Activated naive CD4-positive, alpha-beta T cell treated with anti-CD3 and anti-CD28 coated beads, Interleukin-2, amount 50 U/mL, for 72 hours (primary cell): ENCODE data around the gene KRTAP23-1. TPM values are rescaled to one million over a fixed set of nuclear protein-coding genes. Genes with fewer than 3 reads are reported as not detected.
A peak's percentile ranks its signal among the peaks of the same experiment; 100 is the strongest.

ENCODE experiments used
- ATAC-seq, 2 donors: fragments of 150-1000 bp; cut with Tn5 transposase; 2 replicates each; pipeline ENCODE4 v1.10.0; 2021; ENCODE audit warnings: mild to moderate bottlenecking in 2 of 2, moderate library complexity in 2 of 2
- DNase-seq, 2 donors: peaks; one replicate each; pipeline ENCODE4 v3.0.0; 2021 to 2022; ENCODE audit warnings: low spot score in 2 of 2
- H3K27ac Mint-ChIP-seq, 2 donors: one replicate each; pipeline ENCODE4 v1.8.0; 2022; ENCODE audit warnings: mild to moderate bottlenecking in 2 of 2, mixed read lengths in 2 of 2
- H3K36me3 Mint-ChIP-seq, 2 donors: one replicate each; pipeline ENCODE4 v1.8.0; 2022; ENCODE audit warnings: mixed read lengths in 2 of 2
- H3K9me3 Mint-ChIP-seq, 2 donors: one replicate each; pipeline ENCODE4 v1.8.0; 2022; ENCODE audit warnings: mixed read lengths in 2 of 2
- total RNA-seq, 2 donors: library from RNA; stranded (reverse); gene quantifications; one replicate each; pipeline ENCODE4 v1.2.3, GENCODE V29; 2022

KRTAP23-1 gene, protein sequence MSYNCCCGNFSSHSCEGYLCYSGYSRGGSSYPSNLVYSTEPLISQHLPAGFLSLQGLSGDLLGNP
- total RNA-seq = not detected

DNA sequence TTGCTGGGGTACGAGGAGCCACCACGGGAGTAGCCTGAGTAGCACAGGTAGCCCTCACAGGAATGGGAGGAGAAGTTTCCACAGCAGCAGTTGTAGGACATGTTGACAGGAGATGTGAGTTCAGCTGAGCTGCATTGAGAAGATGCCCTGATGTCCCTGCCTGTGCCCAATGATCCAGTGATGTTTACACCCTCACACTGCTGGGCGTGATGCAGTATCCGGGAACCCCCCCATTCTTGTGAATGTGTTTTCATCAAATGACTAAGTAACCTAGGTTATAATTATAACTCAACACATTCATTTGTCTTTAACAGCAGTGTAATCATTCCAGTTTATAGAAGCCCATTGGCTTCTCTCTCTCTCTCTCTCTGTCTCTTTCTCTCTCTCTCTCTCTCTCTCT, at the start of gene KRTAP23-1:
TSS of gene KRTAP23-1 (minus strand) at position 101 of the 400 bp plus-strand sequence. CDS start at position 101, 0 bp downstream.
- no peak for DNase-seq
- ATAC-seq = no peak
- H3K36me3 Mint-ChIP-seq = no peaks in the 10 kb centered on the region
- no peaks in the 10 kb centered on the region for H3K9me3 Mint-ChIP-seq
- no peak within 1 kb of the TSS for H3K27ac Mint-ChIP-seq

DNA sequence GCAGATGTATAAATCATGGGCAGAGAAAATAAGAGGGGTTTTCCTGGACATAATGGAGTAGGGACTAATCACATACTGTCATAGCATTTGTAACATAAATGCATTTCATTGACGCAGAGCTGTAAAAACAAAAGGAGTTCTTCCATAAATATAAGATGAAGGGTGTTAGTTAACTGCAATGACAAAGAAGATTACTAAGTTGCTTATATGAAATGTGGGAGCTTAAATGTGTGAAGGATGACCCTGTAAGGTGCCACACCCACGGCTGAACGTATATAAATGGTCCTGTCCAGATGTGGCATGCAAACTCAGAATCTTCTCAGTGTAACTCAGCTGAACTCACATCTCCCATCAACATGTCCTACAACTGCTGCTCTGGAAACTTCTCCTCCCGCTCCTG, 47.3 kb upstream of the KRTAP23-1 start, which contains the start of gene KRTAP13-1:
TSS of gene KRTAP13-1 (plus strand) at position 301 of the 400 bp plus-strand sequence. CDS start at position 357, 56 bp downstream.
- ATAC-seq (no peak), DNase-seq (no peak)
- Mint-ChIP-seq H3K36me3 (no peaks in the 10 kb centered on the region), H3K27ac (no peak within 1 kb of the TSS), H3K9me3 (peaks cover 0 to 3% of the 10 kb centered on the region in 2 donors)

DNA sequence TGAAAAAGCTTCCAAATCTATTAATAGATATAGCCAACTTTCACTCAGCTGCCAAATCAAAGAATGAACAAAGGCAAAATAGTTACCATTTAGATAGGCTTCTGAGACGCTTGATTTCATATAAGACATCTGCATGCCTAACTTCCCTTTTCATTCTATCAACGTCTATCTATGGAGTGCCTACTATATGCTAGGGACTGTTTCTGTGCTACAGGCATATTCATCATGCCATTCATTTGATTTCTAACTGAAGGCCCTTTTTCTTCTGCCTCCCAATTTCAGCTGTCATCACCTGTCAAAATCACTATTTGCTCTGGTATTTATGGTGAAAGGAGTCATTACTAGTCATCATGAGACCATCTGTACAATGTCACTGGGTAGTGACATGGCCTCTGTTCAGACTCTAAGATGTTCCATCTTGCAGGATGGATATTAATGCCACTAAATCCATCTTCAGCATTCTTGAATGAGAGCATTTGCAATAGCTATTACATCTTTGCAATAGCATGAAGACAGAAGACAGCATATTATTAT, 43.2 kb upstream of the KRTAP23-1 start:
- DNase-seq = no peak
- H3K27ac Mint-ChIP-seq = no peak overlapping the region
- H3K9me3 Mint-ChIP-seq = peaks cover 0 to 8% of the 10 kb centered on the region in 2 donors
- H3K36me3 Mint-ChIP-seq = no peaks in the 10 kb centered on the region
- no peak for ATAC-seq

DNA sequence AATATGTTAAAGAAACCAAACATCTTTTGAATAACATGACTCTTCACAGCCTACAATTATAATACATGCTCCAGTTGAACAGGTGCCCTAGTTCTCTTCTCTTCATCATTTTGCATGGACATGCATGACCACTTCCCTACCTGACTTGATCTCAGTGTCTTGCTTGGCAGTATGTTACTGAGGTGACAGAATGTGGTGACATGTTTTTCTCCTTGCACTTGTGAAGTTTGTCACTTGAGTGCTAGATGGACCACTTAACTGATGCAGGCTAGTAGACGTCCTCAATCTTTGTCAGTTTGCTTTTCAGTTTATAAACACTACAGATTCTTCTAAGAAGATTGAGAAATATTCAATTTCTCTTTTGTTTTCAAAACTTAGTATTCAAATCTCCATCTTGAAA, 33.8 kb upstream of the KRTAP23-1 start:
- DNase-seq (no peak), ATAC-seq (no peak)
- no peaks in the 10 kb centered on the region for H3K36me3 Mint-ChIP-seq
- H3K9me3 Mint-ChIP-seq = peaks cover 3 to 7% of the 10 kb centered on the region in 2 donors
- no peak overlapping the region for H3K27ac Mint-ChIP-seq

DNA sequence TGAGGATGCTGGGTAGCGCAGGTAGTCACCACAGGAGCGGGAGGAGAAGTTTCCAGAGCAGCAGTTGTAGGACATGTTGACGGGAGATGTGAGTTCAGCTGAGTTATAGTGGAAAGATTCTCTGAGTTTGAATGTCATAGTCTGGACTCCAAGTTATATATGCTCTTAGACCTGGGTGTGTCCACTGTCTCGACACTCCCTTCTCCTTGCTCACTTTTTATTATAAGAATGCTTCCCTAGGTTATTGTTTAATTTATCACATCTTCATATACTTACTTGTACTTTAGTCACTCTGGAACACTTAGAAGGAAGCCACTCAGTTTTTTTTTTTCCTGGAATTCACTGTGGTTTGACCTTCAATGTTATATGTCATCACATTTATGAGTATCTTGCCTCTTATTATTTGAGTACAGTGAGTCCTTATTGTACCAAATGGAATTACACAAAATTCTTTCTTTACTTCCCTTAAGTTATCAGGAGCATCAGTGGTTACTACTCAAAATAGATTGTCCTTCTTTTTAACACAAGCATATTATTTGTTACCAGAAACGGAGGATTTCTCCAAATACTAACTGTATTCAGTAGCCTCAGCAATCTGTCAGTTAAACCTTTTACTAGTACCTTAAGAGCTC, 23.8 kb upstream of the KRTAP23-1 start, which contains the start of gene KRTAP13-2:
TSS of gene KRTAP13-2 (minus strand) at position 133 of the 632 bp plus-strand sequence. CDS start at position 75, 58 bp downstream.
- ATAC-seq = no peak
- Mint-ChIP-seq H3K9me3 (no peaks in the 10 kb centered on the region), H3K27ac (no peak within 1 kb of the TSS), H3K36me3 (no peaks in the 10 kb centered on the region)
- DNase-seq = no peak

DNA sequence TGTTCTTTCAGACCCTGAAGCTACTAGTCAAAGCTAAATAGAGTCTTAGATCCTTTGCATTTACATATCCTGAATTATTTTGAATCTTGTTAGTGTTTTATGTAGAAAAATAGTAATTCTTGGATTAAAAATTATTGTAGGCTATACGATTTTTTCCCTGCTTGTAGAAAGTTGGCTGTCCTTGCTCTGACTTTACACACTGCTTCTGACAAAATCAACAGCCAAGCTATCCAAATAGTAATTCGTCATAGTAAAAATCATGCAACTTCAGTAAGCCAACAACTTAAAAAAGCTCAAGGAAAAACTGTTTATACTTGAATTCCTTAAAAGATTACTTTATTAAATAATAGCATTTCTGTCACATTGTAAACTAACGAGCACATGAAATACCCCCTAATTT, 7.5 kb upstream of the KRTAP23-1 start:
- ATAC-seq (no peak), DNase-seq (no peak)
- no peaks in the 10 kb centered on the region for H3K36me3 Mint-ChIP-seq
- no peaks in the 10 kb centered on the region for H3K9me3 Mint-ChIP-seq
- H3K27ac Mint-ChIP-seq = no peak overlapping the region

DNA sequence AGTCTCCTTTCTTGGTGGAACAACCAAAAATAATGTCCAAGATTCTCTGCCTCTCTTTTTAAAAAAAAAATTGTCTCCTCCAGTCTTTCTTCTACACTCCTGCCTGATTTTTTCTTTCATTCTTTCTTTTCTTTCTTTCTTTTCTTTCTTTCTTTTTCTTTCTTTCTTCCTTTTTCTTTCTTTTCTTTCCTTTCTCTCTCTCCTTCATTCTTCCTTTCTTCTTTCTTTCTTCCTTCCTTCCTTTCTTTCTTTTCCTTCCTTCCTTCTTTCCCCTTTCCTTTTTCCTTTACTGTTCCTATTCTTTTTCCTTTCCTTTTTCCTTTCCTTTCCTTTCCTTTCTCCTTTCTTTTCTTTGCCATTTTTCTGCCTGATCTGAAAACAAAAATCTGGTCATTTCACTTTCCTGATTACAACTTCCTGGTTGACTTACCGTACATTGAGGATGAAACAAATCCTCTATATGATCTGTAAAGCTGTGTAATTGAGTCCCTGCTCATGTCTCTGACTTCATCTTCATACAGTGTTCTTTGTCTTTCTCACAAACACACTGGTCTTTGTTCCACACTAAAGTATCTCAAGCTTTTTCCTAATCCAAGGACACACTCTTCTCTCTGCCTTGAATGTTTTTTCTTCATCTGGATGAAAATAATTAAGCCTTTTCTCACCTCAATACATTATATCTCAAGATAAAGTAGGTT, 6.1 kb upstream of the KRTAP23-1 start:
- no peaks in the 10 kb centered on the region for H3K9me3 Mint-ChIP-seq
- H3K27ac Mint-ChIP-seq = no peak overlapping the region
- ATAC-seq (no peak), DNase-seq (no peak)
- no peaks in the 10 kb centered on the region for H3K36me3 Mint-ChIP-seq

DNA sequence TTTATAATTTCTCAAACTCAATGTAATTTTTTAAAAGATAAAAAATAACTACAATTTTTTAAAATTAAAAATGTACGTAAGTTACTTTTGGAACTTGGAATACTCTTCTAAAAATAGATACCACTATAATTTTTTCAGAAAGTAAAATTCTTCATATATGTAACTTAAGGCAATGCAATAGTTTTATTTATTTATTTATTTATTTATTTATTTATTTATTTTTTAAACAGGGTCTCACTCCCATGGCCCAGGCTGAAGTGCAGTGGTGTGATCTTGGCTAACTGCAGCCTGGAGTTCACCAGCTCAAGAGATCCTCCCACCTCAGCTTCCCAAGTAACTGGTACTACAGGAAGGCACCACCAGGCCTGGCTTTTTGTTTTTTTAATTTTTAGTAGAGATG, 3.1 kb upstream of the KRTAP23-1 start:
- DNase-seq = no peak

DNA sequence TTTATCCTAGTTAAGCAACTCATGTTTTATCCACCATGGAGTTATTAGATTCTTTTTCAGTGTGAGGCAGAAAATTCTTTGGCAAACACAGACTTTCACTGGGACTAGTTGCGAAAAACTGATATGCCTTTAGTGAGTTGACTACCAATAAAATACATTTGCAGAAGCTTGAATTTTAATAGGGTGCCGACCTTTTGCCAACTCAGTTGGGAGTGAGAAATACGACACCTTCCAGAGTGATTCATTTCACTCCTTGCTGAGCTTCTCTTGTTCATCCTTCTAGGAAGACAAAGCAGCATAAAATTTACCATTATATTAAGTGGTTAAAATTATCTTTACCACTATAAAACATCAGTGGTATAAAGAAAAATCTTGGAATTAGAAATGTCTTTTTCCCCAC, 1.2 kb upstream of the KRTAP23-1 start:
- Mint-ChIP-seq H3K36me3 (no peaks in the 10 kb centered on the region), H3K9me3 (no peaks in the 10 kb centered on the region), H3K27ac (no peak overlapping the region)
- no peak for DNase-seq
- ATAC-seq = no peak

More for the DNA sequence above, 3.1 kb upstream of the KRTAP23-1 start:
- no peak for ATAC-seq
- H3K36me3 Mint-ChIP-seq = no peaks in the 10 kb centered on the region
- no peaks in the 10 kb centered on the region for H3K9me3 Mint-ChIP-seq
- H3K27ac Mint-ChIP-seq = no peak overlapping the region

DNA sequence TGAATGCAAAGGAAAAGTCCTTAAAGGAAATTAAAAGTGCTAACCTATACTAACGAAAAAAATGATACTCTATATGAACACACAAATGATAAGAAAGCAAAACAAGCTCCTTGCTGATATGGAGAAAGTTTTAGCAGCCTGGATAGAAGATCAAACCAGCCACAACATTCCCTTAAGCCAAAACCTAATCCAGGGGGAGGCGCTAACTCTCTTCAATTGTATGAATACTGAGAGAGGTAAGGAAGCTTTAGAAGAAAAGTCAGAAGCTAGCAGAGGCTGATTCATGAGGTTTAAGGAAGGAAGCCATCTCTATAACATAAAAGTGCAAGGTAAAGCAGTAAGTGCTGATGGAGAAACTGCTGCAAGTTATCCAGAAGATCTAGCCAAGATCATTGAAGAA, 3.4 kb downstream of the KRTAP23-1 start:
- no peaks in the 10 kb centered on the region for H3K9me3 Mint-ChIP-seq
- no peaks in the 10 kb centered on the region for H3K36me3 Mint-ChIP-seq

DNA sequence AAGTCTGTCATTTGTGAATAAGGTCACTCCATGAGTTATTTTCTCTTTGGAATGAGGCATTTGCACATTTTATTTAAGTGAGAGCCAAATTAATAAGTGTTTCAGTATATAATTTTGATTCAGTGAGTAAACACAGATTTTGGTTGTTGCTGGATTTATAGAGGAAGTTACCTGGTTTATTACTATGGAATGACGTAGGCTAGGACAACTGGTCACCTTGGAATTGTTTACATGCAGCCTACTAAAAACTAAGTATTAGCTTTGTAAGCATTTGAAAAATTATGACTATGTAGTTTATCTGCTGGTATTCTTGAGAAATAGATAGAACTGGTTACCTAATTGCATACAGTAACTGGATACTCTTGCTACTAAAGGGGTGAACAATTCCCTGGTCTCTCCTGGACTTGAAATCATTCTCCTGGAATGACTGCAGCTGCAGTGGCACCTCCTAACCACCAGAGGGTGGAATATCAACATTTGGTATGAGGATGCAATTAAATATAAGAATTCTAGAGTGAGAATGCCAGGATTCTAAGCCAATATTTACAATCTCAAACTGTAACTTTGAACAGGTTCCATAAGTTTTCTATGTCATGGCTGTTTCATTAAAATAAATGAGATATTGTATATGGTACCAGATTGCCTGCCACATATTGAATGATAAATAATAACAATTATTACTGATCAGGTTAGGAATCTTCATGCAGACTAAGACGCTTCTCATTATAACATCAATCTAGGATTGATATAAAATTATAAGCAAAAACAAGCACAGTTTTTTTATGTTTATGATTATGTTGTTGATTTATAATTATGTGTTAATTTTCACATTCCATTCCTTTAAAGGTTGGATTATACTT, 7.5 kb downstream of the KRTAP23-1 start:
- Mint-ChIP-seq H3K27ac (no peak overlapping the region), H3K9me3 (no peaks in the 10 kb centered on the region), H3K36me3 (no peaks in the 10 kb centered on the region)
- DNase-seq (peak in 1 of 2 donors; percentile 26), ATAC-seq (no peak)

More for the DNA sequence above, 3.4 kb downstream of the KRTAP23-1 start:
- H3K27ac Mint-ChIP-seq = no peak overlapping the region
- DNase-seq (no peak), ATAC-seq (no peak)

DNA sequence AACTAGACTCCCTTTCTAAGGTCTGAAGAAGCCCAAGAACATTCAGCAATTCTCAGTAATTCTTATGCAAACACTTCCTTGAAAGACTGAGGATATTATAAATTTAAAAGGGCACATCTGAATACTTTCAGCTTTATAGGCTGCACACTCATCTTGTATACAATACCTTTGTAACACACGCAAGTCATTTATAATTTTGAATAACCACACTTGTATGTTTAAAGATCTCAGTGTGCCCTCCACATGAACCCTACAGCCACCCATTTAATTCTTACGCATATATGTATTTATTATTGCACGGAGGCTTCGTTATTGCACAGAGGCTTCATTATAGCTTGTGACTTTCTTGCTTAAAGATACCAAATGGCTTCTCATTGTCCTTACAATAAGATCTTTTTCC, 9.7 kb downstream of the KRTAP23-1 start:
- ATAC-seq (no peak), DNase-seq (no peak)
- Mint-ChIP-seq H3K27ac (no peak overlapping the region), H3K9me3 (no peaks in the 10 kb centered on the region), H3K36me3 (no peaks in the 10 kb centered on the region)

DNA sequence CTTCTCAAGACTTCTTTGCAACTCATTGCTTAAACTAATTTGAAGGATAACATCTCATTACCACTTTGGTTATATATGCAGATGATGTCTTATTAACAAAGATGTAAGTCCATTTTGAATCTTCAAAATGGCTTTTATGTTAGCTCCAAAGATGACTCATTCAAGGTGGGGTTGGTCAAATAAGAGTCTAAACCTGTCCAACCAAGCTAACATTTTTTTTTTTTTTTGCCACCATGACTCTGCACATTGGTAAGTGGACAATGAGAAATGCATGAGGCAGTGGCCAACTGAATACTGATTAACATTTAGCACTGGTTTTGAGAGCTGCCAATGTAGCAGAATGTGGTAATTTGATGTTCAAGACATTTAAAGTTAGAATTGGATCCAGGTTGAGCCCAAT, 10.6 kb downstream of the KRTAP23-1 start:
- H3K27ac Mint-ChIP-seq = no peak overlapping the region

DNA sequence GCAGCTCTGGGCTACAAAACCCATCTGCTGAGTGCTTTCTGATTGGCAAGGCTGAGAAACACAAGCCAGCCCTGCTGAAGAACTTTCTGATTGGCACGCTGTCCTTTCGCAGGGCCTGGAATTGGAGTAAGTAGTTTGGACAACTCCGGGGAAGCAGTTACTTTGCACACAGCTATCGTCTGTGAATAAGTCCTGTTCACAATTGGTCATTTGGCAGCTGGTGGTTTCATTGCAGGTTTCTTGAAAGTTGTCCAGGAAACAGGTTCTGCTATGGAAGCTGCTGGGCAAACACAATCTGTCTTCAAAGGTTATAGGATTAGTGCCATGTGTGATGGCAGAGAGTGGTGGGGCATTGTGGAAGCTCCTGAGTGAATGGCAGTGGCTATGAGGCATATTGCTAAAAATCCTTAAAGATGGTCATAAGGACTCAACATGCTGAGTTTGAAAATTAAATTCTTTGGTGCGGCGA, 11.1 kb downstream of the KRTAP23-1 start, which contains the start of gene KRTAP27-1:
TSS of gene KRTAP27-1 (minus strand) at position 419 of the 469 bp plus-strand sequence. CDS start at position 393, 26 bp downstream.
- ATAC-seq = no peak
- H3K36me3 Mint-ChIP-seq = no peaks in the 10 kb centered on the region
- H3K9me3 Mint-ChIP-seq = no peaks in the 10 kb centered on the region
- H3K27ac Mint-ChIP-seq = no peak within 1 kb of the TSS
- no peak for DNase-seq

More for the DNA sequence above, 10.6 kb downstream of the KRTAP23-1 start:
- ATAC-seq (no peak), DNase-seq (no peak)
- no peaks in the 10 kb centered on the region for H3K36me3 Mint-ChIP-seq
- no peaks in the 10 kb centered on the region for H3K9me3 Mint-ChIP-seq

DNA sequence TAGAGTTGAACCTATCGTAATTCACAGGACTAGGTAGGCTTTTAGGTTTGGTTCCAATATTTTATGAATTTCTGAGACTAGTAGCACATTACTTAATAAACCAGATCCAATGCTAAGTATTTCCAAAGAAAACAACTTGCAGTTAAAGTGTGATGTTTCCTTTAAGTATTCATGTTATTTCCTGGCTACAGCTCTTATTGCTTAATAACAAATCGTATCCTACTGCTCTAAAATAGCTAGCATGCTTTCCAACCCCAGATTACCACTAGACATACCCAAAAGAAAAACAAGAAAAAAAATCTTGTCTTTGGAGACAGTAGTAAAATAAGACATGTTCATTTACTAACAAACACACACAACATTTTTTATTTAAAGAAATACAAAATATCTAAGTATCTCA, 11.8 kb downstream of the KRTAP23-1 start:
- no peaks in the 10 kb centered on the region for H3K36me3 Mint-ChIP-seq
- H3K9me3 Mint-ChIP-seq = no peaks in the 10 kb centered on the region
- ATAC-seq = no peak
- no peak overlapping the region for H3K27ac Mint-ChIP-seq
- DNase-seq = no peak

DNA sequence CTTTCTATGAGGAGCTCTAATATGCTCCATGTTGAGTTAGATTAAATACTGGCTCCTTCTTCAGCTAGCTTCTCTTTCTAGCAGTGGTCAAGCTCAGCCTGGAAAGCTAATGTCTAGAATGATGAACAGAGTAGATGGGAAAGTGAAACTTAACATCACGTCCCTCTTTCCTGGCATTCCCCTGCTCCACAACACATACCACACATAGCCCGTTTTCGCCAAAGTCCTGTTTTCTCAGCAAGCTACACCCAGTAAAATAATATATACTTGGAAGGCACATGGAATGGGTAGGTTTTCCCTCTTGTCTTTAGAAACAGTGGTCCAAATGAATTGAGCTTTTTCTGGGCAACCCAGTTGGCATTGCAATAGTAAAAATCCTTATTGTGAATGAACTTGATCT, 14.7 kb downstream of the KRTAP23-1 start:
- DNase-seq (no peak), ATAC-seq (no peak)
- Mint-ChIP-seq H3K27ac (no peak overlapping the region), H3K9me3 (no peaks in the 10 kb centered on the region), H3K36me3 (no peaks in the 10 kb centered on the region)
